Hepatocyte (in vitro differentiated cells): ENCODE data around the gene MAP2K3. TPM values are rescaled to one million over a fixed set of nuclear protein-coding genes. Genes with fewer than 3 reads are reported as not detected.
"Not testable (repeated sequence)": the region's sequence is repeated elsewhere in the genome, so short reads cannot be mapped to it uniquely, and the experiment has no call there.

ENCODE experiments used
- DNase-seq: peaks from one replicate; pipeline ENCODE4 v3.0.0-alpha.2; 2016; ENCODE audit warnings: low spot score
- H2AFZ ChIP-seq: fragments of 200-600 bp; sonication (generic); 2 replicates; pipeline ENCODE4 v1.6.0; 2016; ENCODE audit warnings: antibody characterized with exemption, mild to moderate bottlenecking
- H3K27ac ChIP-seq: fragments of 200-600 bp; sonication (generic); 2 replicates; pipeline ENCODE4 v1.5.1; 2016; ENCODE audit warnings: mild to moderate bottlenecking
- H3K27me3 ChIP-seq: fragments of 200-600 bp; sonication (generic); 2 replicates; pipeline ENCODE4 v1.6.1; 2016
- H3K36me3 ChIP-seq: fragments of 200-600 bp; sonication (generic); replicated peaks from 2 replicates; pipeline ENCODE4 v1.5.1; 2016; ENCODE audit warnings: low read depth; ENCODE audit not compliant: insufficient read depth
- H3K4me1 ChIP-seq: fragments of 200-600 bp; sonication (generic); 2 replicates; pipeline ENCODE4 v1.5.1; 2016; ENCODE audit warnings: mild to moderate bottlenecking, moderate library complexity; ENCODE audit not compliant: insufficient read depth
- H3K4me2 ChIP-seq: fragments of 200-600 bp; sonication (generic); 2 replicates; pipeline ENCODE4 v1.6.0; 2016
- H3K4me3 ChIP-seq: fragments of 200-600 bp; sonication (generic); 2 replicates; pipeline ENCODE4 v1.5.1; 2016; ENCODE audit warnings: mild to moderate bottlenecking
- H3K79me2 ChIP-seq: fragments of 200-600 bp; sonication (generic); 2 replicates; pipeline ENCODE4 v1.6.0; 2017; ENCODE audit warnings: mild to moderate bottlenecking
- H3K9me2 ChIP-seq: fragments of 200-600 bp; sonication (generic); replicated peaks from 2 replicates; pipeline ENCODE4 v1.6.0; 2017; ENCODE audit warnings: mild to moderate bottlenecking; ENCODE audit not compliant: insufficient read depth
- H3K9me3 ChIP-seq: fragments of 200-600 bp; sonication (generic); 2 replicates; pipeline ENCODE4 v1.5.1; 2016; ENCODE audit warnings: low read depth, mild to moderate bottlenecking
- H4K20me1 ChIP-seq: fragments of 200-600 bp; sonication (generic); 2 replicates; pipeline ENCODE4 v1.6.0; 2016; ENCODE audit warnings: mild to moderate bottlenecking; ENCODE audit not compliant: insufficient read depth, poor library complexity, severe bottlenecking
- CTCF ChIP-seq: fragments of 200-600 bp; sonication (generic); IDR thresholded peaks from 2 replicates; pipeline ENCODE4 v1.5.1; 2016; ENCODE audit warnings: antibody characterized with exemption, mild to moderate bottlenecking; ENCODE audit not compliant: poor library complexity
- EZH2 ChIP-seq: fragments of 200-600 bp; sonication (generic); IDR thresholded peaks from 2 replicates; pipeline ENCODE4 v1.6.1; 2016; ENCODE audit warnings: antibody characterized with exemption, mild to moderate bottlenecking, borderline replicate concordance
- EZH2phosphoT487 ChIP-seq: fragments of 200-600 bp; sonication (generic); IDR thresholded peaks from one replicate; pipeline ENCODE4 v1.6.1; 2018; ENCODE audit warnings: antibody characterized with exemption, mild to moderate bottlenecking, low read depth, moderate library complexity; ENCODE audit not compliant: unreplicated experiment, severe bottlenecking
- WGBS: methylation state at CpG from one replicate; pipeline ENCODE4 v1.1.6; 2016; ENCODE audit warnings: low lambda C conversion rate; ENCODE audit errors: missing lambda C conversion rate; 5-methylcytosine and 5-hydroxymethylcytosine counted together
- polyA plus RNA-seq: library from polyadenylated mRNA; unstranded; fragments of >200 nt; fragmentation: Nextera tagmentation; extraction: Ambion mirVana; gene quantifications from 2 replicates; pipeline ENCODE4 v1.2.1, GENCODE V29; 2016
- total RNA-seq: library from RNA; depleted of rRNA; stranded (reverse); fragments of >200 nt; gene quantifications from 2 replicates; pipeline ENCODE4 v1.2.3, GENCODE V29; 2014

MAP2K3 gene
- total and polyA plus RNA-seq, 2 experiments from 2014 or later = 21.8 to 62.4 TPM

GRCh38 chr17:21344801-21345200, 60.3 kb downstream of the MAP2K3 start:
- not testable (repeated sequence) for H3K4me1 ChIP-seq, H3K27ac ChIP-seq, H2AFZ ChIP-seq, H4K20me1 ChIP-seq, H3K9me3 ChIP-seq, H3K36me3 ChIP-seq, H3K79me2 ChIP-seq, H3K4me2 ChIP-seq, H3K27me3 ChIP-seq, H3K9me2 ChIP-seq, DNase-seq, H3K4me3 ChIP-seq
- 77% methylated on average over 4 of the region's 4 CpGs for WGBS

GRCh38 chr17:21345236-21345635, 60.7 kb downstream of the MAP2K3 start:
- no peak overlapping the region for H3K4me2 ChIP-seq
- no peak for DNase-seq
- 59% methylated on average over 10 of the region's 10 CpGs for WGBS

GRCh38 chr17:21346107-21346506, 61.6 kb downstream of the MAP2K3 start:
- H3K27me3 ChIP-seq, H3K27ac ChIP-seq: not testable (repeated sequence)
- WGBS = no CpG with 5 or more reads among the region's 2 CpGs

More at GRCh38 chr17:21345236-21345635, 60.7 kb downstream of the MAP2K3 start:
- no peaks in the 10 kb centered on the region for H3K79me2 ChIP-seq
- no peak overlapping the region for H3K27ac ChIP-seq
- no peaks in the 10 kb centered on the region for H3K9me3 ChIP-seq
- H3K36me3 ChIP-seq = no peaks in the 10 kb centered on the region
- H3K4me1 ChIP-seq = no peaks in the 10 kb centered on the region
- no peaks in the 10 kb centered on the region for H3K27me3 ChIP-seq
- H2AFZ ChIP-seq = no peak overlapping the region
- TF ChIP-seq CTCF (no peak), EZH2 (no peak), EZH2phosphoT487 (no peak)
- H4K20me1 ChIP-seq = no peaks in the 10 kb centered on the region
- no peaks in the 10 kb centered on the region for H3K9me2 ChIP-seq
- H3K4me3 ChIP-seq = no peak overlapping the region

DNA sequence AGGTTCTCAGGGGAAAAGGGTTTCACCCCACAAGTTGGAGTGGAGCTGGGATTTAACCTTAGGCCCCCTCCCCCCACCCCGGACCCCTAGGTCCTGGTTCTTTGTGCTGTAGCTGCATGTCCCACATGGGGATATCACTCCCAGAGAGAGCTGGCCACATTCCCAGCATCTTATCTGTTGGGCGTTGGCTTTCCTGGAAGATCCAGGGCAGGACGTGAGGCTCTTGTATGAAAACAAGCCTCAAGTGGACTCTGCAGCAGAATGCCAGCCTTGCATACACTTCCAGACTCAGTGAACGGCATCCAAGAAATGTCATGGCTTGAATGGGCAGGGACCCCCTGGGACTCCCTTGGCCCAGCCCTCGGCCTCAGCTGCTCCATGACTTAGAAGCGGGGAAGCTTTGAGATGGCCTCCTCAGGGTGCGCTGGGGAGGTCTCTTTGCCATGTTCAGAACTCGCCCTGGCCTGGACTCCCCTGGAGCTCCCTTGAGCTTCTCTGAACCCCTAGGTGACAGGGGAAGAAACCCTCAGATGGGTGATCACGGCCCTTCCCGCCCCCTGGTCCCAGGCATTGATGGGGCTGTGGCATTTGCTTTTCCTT, 62.2 kb downstream of the MAP2K3 start:
- H3K4me1 ChIP-seq, H2AFZ ChIP-seq, H3K27ac ChIP-seq, DNase-seq, H3K36me3 ChIP-seq, H3K27me3 ChIP-seq, H3K4me3 ChIP-seq, H3K79me2 ChIP-seq, H3K9me3 ChIP-seq, H3K4me2 ChIP-seq, H4K20me1 ChIP-seq, H3K9me2 ChIP-seq: not testable (repeated sequence)
- WGBS = 65% methylated on average over 9 of the region's 10 CpGs

More at GRCh38 chr17:21346107-21346506, 61.6 kb downstream of the MAP2K3 start:
- H3K79me2 ChIP-seq, H3K4me3 ChIP-seq, H3K9me3 ChIP-seq, H3K4me1 ChIP-seq, DNase-seq, H4K20me1 ChIP-seq, H3K36me3 ChIP-seq, H3K9me2 ChIP-seq, H3K4me2 ChIP-seq, H2AFZ ChIP-seq: not testable (repeated sequence)

- H3K27ac ChIP-seq, H3K4me3 ChIP-seq, H3K36me3 ChIP-seq, DNase-seq, H3K9me3 ChIP-seq, H3K9me2 ChIP-seq, H3K4me1 ChIP-seq, H2AFZ ChIP-seq, H4K20me1 ChIP-seq, H3K27me3 ChIP-seq, H3K4me2 ChIP-seq, H3K79me2 ChIP-seq: not testable (repeated sequence)
- 83% methylated on average over 2 of the region's 6 CpGs for WGBS
Observed at GRCh38 chr17:21347660-21348059, 63.1 kb downstream of the MAP2K3 start.

GRCh38 chr17:21348081-21348925, 63.8 kb downstream of the MAP2K3 start:
- DNase-seq, H3K27me3 ChIP-seq, H3K79me2 ChIP-seq, H2AFZ ChIP-seq, H3K9me3 ChIP-seq, H3K4me2 ChIP-seq, H3K27ac ChIP-seq, H3K4me1 ChIP-seq, H3K9me2 ChIP-seq, H4K20me1 ChIP-seq, H3K4me3 ChIP-seq, H3K36me3 ChIP-seq: not testable (repeated sequence)
- WGBS = 88% methylated on average over 10 of the region's 14 CpGs

- not testable (repeated sequence) for H3K4me2 ChIP-seq, H3K9me2 ChIP-seq, H3K27me3 ChIP-seq, H3K9me3 ChIP-seq, H3K36me3 ChIP-seq, H3K4me1 ChIP-seq, H3K27ac ChIP-seq, H2AFZ ChIP-seq, H4K20me1 ChIP-seq, H3K4me3 ChIP-seq, H3K79me2 ChIP-seq, DNase-seq
- 74% methylated on average over 6 of the region's 7 CpGs for WGBS
Observed at GRCh38 chr17:21348926-21349261, 64.4 kb downstream of the MAP2K3 start.
